IMR-90 (cell line): Measurements from ENCODE around the gene FBN1.

Source experiments
- BHLHE40 ChIP-seq: fragments of 150-350 bp; IDR thresholded peaks from 2 replicates; pipeline ENCODE4 v1.6.1; 2016; ENCODE audit warnings: mild to moderate bottlenecking, low read depth, low read length
- CEBPB ChIP-seq: IDR thresholded peaks from 2 replicates; pipeline ENCODE4 v1.6.1; 2012; ENCODE audit warnings: low read depth, low read length, improper control_type of control experiment
- CTCF ChIP-seq: conservative IDR thresholded peaks from 2 replicates; pipeline ENCODE4 v1.5.1; 2012; ENCODE audit warnings: mild to moderate bottlenecking, low read depth, low read length, improper control_type of control experiment
- FOS ChIP-seq: fragments of 150-350 bp; IDR thresholded peaks from 2 replicates; pipeline ENCODE4 v1.6.1; 2016; ENCODE audit warnings: low read depth, low read length
- MAFK ChIP-seq: IDR thresholded peaks from 2 replicates; pipeline ENCODE4 v1.6.1; 2012; ENCODE audit warnings: low read depth, low read length, improper control_type of control experiment
- MAZ ChIP-seq: IDR thresholded peaks from 2 replicates; pipeline ENCODE4 v1.6.1; 2012; ENCODE audit warnings: low read depth, mild to moderate bottlenecking, low read length, improper control_type of control experiment, moderate library complexity, borderline replicate concordance
- POLR2A ChIP-seq: IDR thresholded peaks from 2 replicates; pipeline ENCODE4 v1.6.1; 2012; ENCODE audit warnings: mild to moderate bottlenecking, low read depth, low read length
- RAD21 ChIP-seq: IDR thresholded peaks from 2 replicates; pipeline ENCODE4 v1.6.1; 2012; ENCODE audit warnings: low read length, improper control_type of control experiment
- RCOR1 ChIP-seq: IDR thresholded peaks from 2 replicates; pipeline ENCODE4 v1.6.1; 2012; ENCODE audit warnings: mild to moderate bottlenecking, low read length, improper control_type of control experiment; ENCODE audit not compliant: insufficient replicate concordance
- RFX5 ChIP-seq: IDR thresholded peaks from 2 replicates; pipeline ENCODE4 v1.8.0; 2012; ENCODE audit warnings: low read depth, mild to moderate bottlenecking, low read length, moderate library complexity
- SMC3 ChIP-seq: fragments of 150-350 bp; IDR thresholded peaks from 2 replicates; pipeline ENCODE4 v1.6.1; 2016; ENCODE audit warnings: low read depth, mild to moderate bottlenecking, antibody characterized with exemption, low read length, moderate library complexity

- TF ChIP-seq CTCF: no peak
- TF ChIP-seq BHLHE40: no peak
- TF ChIP-seq POLR2A: no peak
- no peak for TF ChIP-seq MAFK
- TF ChIP-seq RAD21: no peak
- no peak for TF ChIP-seq RFX5
- peak; percentile 20 for TF ChIP-seq RCOR1
- TF ChIP-seq SMC3: peak; percentile 7; the same call in 1 of the 2 replicates
- peak; percentile 71 for TF ChIP-seq FOS
- no peak for TF ChIP-seq CEBPB
- 0 out of 2 replicates have a peak, but pooled peaks have one; percentile 19 for TF ChIP-seq MAZ
These were observed 152.3 kb downstream of the FBN1 start for GRCh38 chr15:48493084-48493762.
